H54 (cell line): ENCODE results near the gene JAK3.

Experiments used
- DNase-seq: peaks from one replicate; pipeline ENCODE4 v3.0.0; 2011; ENCODE audit warnings: low spot score, mixed read lengths; ENCODE audit not compliant: insufficient read length
- FAIRE-seq: peaks from 3 replicates; lab custom pipeline; 2011; peaks lifted over from hg19 to GRCh38; lab: Jason Lieb, UNC
- POLR2A ChIP-seq: IDR thresholded peaks from 2 replicates; pipeline ENCODE4 v1.6.1; 2011; ENCODE audit warnings: low read depth, mild to moderate bottlenecking, low read length

Gene JAK3

DNA sequence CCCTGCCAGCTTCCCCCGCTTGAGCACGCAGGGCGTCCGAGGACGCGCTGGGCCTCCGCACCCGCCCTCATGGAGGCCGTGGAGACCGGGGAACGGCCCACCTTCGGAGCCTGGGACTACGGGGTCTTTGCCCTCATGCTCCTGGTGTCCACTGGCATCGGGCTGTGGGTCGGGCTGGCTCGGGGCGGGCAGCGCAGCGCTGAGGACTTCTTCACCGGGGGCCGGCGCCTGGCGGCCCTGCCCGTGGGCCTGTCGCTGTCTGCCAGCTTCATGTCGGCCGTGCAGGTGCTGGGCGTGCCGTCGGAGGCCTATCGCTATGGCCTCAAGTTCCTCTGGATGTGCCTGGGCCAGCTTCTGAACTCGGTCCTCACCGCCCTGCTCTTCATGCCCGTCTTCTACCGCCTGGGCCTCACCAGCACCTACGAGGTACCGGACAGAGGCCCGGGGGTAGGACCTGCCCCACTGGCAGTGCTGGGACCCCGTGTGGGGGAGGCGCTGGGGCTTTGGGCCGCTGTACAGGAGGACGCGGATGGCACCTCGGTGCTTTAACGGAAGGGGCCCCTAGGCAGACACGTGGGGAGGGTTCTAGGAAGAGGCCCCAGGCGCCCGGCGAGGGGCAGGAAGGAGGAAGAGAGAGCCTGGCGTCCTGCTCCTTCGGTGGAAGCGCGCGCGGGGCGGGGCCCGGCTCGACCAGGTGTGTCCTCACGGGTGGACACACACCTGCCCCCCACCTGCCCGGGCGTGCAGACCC lies 24.6 kb upstream of the JAK3 start:
- no peak for FAIRE-seq
- no peak for DNase-seq
- TF ChIP-seq POLR2A: no peak

DNA sequence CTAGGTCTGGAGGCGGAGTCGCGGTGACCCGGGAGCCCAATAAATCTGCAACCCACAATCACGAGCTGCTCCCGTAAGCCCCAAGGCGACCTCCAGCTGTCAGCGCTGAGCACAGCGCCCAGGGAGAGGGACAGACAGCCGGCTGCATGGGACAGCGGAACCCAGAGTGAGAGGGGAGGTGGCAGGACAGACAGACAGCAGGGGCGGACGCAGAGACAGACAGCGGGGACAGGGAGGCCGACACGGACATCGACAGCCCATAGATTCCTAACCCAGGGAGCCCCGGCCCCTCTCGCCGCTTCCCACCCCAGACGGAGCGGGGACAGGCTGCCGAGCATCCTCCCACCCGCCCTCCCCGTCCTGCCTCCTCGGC lies 24.1 kb upstream of the JAK3 start, which contains the start of gene SLC5A5:
Gene SLC5A5 (plus strand): TSS at position 68 of the 373 bp plus-strand sequence. CDS start 375 bp downstream, outside the sequence.
- no peak for FAIRE-seq
- TF ChIP-seq POLR2A: no peak
- DNase-seq: no peak

DNA sequence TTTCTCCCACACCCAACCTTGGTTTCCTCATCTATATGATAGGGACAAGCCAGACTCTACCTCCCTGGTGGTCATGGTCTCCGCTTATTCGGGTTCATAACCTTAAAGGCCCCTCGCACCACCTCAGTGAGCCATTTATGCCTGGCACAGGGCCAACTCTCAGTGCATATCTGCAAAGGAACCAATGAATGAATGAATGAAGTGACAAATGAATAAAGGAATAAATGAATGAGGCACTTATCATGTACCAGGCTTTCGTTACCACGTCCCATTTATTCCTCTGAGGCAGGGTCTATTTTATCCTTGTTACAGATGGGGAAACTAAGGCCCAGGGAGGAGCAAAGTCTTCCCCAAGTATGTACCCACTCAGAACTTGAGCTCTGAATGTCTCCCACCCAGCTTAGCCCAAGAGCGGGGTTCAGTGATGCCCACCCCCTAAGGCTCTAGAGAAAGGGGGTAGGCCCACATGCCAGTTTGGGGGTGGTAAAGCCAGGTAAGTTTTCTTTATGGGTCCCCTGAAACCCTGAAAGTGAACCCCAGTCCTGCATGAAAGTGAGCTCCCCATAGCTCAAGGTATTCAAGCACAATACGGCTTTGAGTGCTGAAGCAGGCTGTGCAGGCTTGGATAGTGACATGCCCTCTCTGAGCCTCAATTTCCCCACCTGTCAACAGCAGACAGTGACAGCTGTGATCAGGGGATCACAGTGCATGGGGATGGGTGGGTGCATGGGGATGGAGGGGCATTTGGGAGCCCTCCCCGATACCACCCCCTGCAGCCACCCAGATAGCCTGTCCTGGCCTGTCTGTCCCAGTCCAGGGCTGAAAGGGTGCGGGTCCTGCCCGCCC lies 23.5 kb upstream of the JAK3 start:
- FAIRE-seq (no peak), DNase-seq (no peak)

DNA sequence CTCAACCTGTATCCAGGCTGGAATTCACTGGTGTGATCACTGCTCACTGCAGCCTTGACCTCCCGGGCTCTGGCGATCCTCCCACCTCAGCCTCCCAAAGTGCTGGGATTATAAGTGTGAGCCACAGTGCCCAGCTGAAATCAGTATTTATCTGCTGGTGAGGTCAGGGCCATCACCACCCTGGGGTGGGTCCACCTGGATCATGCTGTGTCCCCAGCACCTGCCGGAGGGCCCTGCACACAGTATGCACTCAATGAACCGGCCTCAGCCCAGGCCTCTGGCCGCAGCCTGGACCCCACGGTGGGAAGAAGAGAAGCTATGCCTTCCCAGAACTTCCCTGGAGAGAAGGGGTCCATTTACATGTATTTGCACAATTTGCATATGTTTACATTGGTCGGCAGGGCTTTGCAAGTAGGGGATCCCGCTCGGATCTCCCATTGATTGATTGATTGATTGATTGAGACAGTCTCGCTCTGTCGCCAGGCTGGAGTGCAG lies 21.4 kb upstream of the JAK3 start:
- DNase-seq (no peak), FAIRE-seq (no peak)
- no peak for TF ChIP-seq POLR2A

More for the DNA sequence above, 23.5 kb upstream of the JAK3 start:
- TF ChIP-seq POLR2A: no peak

DNA sequence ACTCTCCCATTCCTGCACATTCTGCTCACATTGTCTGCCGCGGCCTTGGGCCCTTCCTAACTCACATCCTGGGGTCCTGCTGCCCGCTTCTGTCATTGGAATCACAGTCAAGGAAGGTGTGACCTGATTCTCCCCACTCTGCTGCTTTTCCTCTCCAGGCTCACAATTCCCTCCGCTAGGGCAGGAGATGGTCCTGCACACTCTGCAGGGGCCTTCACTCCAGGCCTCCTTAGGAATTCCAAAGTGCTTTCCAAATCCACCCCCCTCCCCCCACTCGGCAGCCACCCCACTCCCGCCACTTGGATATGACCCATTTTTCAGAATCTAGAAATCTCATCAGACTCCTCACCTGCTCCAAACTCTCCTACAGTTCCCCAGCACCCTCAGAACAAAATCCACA lies 20.9 kb upstream of the JAK3 start:
- no peak for FAIRE-seq
- TF ChIP-seq POLR2A: no peak
- DNase-seq: no peak

DNA sequence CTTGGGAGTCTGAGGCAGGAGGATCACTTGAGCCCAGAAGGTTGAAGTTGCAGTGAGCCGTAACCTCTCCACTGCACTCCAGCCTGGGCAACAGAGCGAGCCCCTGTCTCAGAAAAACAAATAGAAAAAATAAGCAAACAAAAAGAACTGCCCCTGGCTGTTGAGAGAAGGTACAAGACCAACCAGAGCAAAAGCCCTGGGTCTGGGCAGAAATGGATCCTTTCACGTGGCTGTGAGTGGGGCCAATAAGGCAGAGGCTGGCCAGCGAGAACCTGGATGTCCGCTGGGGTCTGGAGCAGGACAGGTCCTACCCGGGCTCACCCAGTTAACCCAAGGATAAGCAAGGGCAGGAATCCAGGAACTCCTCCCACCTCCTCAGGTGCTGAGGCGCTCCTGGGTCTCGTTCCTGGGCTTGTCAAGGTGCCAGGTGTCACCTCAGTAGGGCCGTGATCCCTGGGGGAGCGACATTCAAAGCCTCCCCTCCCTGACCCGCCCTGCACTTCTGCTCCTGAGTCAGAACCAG lies 19.2 kb upstream of the JAK3 start:
- FAIRE-seq (no peak), DNase-seq (no peak)
- TF ChIP-seq POLR2A: no peak

DNA sequence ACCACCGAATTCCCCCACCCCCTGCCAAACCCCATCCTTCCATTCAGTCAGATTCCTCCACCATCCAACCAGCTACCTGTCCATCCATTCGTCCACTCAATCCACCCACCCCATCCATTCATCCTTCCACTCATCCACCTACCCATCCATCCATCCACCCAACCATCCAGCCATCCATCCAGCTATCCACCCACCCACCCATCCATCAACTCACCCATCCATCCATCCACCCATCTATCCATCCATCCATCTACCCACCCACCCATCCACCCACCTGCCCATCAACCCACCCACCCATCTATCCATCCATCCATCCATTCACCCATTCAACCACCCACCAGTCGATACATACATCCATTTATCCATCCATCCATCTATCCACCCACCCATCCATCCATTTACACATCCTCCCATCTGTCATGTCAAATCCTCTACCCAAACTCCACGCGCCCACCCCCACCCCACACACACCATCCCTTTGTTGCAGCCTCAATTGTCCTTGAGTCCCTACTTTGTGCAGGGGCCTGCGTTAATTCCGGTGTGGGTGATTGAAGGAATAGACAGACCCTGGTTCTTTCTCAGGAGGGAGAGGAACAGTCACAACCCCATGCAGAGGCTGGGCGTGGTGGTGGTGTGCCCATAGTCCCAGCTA lies 18.7 kb upstream of the JAK3 start:
- TF ChIP-seq POLR2A: no peak
- FAIRE-seq (no peak), DNase-seq (no peak)

DNA sequence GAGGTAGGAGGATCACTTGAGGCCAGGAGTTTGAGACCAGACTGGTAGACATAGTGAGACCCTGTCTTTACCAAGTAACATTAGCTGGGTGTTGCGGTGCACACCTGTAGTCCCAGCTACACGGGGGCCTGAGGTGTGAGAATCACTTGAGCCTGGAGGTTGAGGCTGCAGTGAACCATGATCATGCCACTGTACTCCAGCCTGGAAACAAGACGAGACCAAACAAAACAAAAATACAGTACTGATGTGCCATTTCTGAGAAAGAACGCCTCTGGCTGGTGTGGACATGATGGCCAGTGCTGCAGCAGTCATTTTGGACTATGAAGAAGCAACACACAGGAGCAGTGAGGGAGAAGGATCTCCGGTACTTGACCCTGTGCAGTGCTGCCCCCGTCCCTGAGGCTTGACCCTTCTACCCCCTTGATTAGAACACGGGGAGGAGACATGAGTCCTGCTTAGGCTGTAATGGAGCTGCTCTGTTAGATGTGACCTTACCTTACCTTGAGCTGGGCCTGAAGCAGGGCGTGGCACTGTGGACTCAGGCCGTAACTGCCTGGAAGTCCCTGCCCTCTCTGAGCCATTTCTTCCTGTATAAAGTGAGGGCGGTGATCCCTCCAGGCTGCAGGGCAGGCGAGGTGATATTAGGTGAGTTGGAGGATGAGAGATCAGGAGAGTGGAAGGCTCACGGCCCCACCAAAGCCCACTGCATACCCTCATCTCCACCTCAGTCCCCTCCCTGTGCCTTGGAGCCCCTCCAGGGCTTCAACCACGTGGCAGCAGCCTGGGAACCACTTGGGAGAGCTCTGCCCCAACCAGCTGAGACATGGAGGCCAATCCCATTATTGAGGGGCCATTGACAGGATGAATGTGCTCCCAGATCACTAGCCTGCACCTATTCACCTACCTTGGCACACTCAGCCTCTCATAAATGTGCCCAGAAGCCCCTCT lies 17.9 kb upstream of the JAK3 start:
- FAIRE-seq (no peak), DNase-seq (no peak)
- no peak; the same call in 1 of the 2 replicates for TF ChIP-seq POLR2A

DNA sequence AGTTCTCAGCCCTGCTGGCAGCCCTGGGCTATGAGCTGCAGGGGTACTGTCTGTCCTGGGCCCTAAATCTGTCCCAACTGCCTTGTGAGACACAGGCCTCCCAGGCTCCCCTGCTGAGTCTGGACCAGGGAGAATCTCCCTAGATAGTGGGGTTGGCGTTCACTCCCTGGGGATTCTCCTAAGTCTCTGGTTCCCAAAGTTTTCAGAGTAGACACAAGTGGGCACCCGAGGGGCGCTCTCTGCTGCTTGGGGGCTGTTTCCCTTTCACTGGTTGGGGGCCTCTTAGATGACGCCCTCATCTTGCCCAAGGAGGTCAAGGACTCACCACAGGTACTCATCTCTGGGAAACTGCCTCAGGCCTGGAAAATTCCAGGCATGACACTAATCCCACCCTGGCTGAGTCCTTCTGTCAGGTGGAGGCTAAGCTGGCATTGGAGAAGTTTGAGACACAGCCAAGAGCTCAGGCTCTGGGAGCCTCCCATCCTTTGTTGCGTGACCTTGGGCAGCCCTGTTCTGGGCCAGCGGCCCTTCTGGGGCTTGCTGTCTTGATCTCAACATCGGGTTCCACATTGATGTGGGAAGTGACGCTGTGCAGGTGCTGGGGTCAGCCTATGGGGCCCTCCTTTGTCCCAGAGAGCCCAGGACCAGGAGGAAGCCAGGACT lies 15.9 kb upstream of the JAK3 start:
- no peak for TF ChIP-seq POLR2A
- DNase-seq (no peak), FAIRE-seq (no peak)

DNA sequence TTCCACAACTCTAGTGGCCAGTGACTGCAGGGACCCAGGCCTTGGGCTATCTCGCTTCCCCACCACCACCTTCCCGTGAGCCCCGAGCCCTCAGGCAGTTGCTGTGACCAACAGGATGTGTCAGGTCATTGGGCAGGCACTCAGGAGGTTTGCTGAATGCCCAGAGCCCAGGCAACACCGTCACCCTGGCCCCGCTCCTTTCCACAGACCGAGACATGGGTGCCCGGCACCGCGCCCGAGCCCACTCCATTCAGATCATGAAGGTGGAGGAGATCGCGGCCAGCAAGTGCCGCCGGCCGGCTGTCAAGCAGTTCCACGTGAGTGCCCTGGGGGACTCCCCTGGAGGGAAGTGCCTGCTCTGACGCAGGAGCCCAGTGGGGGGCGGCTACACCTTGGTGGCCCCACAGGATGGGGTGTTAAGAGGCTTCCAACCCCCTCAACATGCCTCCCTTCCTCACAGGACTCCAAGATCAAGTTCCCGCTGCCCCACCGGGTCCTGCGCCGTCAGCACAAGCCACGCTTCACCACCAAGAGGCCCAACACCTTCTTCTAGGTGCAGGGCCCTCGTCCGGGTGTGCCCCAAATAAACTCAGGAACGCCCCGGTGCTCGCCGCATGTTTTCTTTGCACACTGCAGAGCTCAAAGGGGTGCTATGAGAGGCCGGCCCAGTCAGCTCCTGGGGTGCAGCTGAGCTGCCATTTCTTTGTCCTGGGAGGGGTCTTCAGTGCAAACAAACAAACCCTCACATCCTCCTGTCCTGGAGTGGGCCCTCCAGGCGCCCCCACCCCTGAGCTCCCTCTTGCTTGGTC lies 15.1 kb upstream of the JAK3 start:
- no peak for DNase-seq
- no peak for FAIRE-seq
- no peak for TF ChIP-seq POLR2A
